ENCODE results near the gene DCD.
A peak's percentile ranks its signal among the peaks of the same experiment; 100 is the strongest.

DCD gene

GRCh38 chr12:54608769-54609168 is 39.4 kb downstream of the DCD start:
- no peak for FAIRE-seq
- DNase-seq (ENCODE audit: low spot score): no peak

- DNase-seq (ENCODE audit: low spot score): no peak
- no peak for FAIRE-seq
Observed at GRCh38 chr12:54608156-54608555, 40.0 kb downstream of the DCD start.

DNA sequence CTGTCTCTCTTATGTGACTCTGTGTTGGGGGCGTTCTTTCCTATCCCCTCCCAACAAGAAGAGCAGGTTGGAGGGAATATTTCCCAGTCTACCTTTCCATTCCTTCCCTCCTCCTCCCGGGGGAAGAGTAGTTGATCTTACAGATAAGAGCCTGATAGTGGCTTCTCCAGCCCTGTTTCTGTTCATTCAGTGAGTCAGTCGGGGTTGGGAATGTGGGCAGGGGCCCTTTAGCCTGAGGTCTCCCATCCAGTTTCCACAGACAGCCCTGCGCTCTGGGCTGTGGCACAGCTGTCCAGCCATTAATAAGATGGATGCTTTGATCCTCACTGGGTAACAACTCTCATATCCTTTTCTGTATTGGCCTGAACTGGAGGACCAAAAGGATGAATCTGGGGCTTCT is 41.6 kb downstream of the DCD start:
- FAIRE-seq (no peak), DNase-seq (ENCODE audit: low spot score) (no peak)

GRCh38 chr12:54605138-54605970 is 42.8 kb downstream of the DCD start:
- no peak for FAIRE-seq
- no peak for DNase-seq (ENCODE audit: low spot score)

- FAIRE-seq: no peak
- DNase-seq (ENCODE audit: low spot score): no peak
Observed at GRCh38 chr12:54604436-54604835, 43.7 kb downstream of the DCD start.

DNA sequence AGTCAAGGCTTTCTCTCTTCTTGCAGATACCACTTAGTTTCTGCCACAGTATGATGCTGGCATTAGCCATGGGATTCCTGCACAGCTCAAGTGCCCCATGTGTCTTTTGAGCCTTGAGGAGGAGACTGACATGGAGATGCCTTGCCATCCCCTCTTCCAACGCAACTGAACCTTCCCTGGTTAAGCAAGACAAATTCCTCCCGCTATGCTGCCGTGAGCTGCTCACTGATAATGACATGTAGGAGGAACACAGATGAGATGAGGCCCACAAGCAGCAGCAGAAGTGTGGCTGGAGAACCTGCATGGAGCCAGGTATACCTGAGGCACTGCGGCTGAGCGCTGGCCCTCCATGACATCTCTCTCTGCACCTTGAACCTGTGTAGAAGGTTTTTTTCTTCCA is 44.3 kb downstream of the DCD start:
- FAIRE-seq: peak; percentile 87
- DNase-seq (ENCODE audit: low spot score): no peak

GRCh38 chr12:54603173-54603814 is 44.9 kb downstream of the DCD start:
- FAIRE-seq: peak; percentile 59
- DNase-seq (ENCODE audit: low spot score): peak; percentile 81

DNA sequence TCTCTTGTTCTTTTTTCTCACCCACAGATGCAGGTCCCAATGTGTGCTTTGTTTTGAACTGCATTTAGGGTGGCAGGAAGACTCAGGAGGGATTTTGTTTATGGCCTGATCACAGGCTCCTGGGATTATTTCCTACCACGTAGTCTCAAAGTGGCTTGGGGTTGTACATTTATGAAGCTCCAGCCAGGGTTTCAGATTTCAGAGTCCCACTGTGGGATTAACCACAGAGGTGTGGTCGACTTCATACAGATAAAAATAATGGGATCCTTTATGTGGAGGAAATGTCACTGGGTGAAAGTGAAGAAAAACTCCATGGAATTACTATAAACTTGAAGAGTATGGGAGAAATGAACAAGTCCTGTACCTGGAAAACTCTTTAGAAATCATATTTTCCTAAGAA is 45.5 kb downstream of the DCD start:
- no peak for FAIRE-seq
- no peak for DNase-seq (ENCODE audit: low spot score)

- FAIRE-seq (no peak), DNase-seq (ENCODE audit: low spot score) (no peak)
Observed at GRCh38 chr12:54601841-54602240, 46.3 kb downstream of the DCD start.

DNA sequence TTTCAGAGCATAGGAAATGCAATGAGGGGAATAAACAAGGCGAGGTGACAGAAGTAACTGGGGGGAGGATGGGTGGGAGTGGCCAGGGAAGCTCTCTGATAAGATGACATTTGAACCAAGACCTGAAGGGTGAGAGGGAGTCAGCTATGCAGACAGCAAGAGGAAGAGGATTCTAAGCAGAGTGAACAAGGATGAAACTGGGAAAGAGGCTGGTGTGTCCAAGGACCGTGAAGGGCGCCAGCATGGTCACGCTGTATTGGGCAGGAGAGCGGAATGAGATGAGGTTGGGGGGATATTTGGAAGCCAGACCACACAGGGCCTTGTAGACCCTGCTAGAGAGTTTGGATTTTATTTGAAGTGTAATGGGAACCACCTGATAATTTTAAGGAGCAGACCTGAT is 49.2 kb downstream of the DCD start:
- no peak for DNase-seq (ENCODE audit: low spot score)
- no peak for FAIRE-seq

- DNase-seq (ENCODE audit: low spot score) (peak; percentile 72), FAIRE-seq (no peak)
Observed at GRCh38 chr12:54596526-54596946, 51.6 kb downstream of the DCD start.

DNA sequence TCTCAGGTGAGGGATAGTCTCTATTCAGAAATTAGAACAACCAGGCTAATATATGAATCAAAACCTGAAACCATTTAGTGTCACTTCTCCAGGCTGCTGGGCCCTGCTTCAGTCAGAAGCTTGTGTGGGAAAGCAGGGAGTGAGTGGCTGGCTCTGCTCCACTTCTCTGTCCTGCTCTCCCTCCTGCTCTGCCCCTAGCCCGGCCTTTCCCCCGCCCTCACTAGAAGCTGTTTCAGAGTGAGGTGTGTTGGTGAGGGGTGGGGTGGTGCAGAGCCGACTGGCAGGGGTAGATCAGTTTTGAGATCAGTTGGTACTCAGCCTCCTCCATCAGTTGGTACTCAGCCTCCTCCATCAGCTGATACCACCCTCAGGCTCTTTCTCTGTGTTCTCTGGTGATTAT is 52.7 kb downstream of the DCD start:
- FAIRE-seq: no peak
- no peak for DNase-seq (ENCODE audit: low spot score)

Measured in urothelium cell line (cell line).